22Rv1 (cell line): ENCODE measurements around the gene ATRNL1.

ENCODE experiments used
- H3K27ac ChIP-seq: fragments of 450-650 bp; 2 replicates; pipeline ENCODE4 v1.5.1; 2017
- ZFX ChIP-seq: fragments of 450-650 bp; IDR thresholded peaks from 2 replicates; pipeline ENCODE4 v1.6.1; 2017; ENCODE audit warnings: antibody characterized with exemption, borderline replicate concordance
- TF ChIP-seq, protein P1 (sequence below): fragments of 450-650 bp; IDR thresholded peaks from 2 replicates; pipeline ENCODE4 v1.5.1; 2017; ENCODE audit warnings: mild to moderate bottlenecking

Gene ATRNL1

DNA sequence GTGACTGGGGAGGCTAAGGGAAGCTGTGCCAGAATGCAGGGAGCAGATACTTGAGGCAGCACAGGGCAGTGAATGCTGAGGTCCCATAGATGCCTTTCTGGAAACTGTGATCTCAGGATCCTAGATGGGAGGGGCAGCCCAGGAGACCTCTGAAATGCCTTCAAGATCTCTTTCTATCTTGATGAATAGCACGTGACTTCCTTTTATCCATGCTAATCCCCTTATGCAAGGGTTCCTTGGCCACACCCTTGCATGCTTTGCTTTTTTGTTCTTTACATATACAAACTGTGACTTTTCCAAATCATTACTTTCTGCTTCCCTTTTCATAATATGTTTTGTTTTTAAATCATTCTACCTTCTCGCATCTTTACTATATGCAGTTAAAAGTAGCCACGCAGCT is 14.7 kb downstream of the ATRNL1 start:
- TF ChIP-seq, protein P1, sequence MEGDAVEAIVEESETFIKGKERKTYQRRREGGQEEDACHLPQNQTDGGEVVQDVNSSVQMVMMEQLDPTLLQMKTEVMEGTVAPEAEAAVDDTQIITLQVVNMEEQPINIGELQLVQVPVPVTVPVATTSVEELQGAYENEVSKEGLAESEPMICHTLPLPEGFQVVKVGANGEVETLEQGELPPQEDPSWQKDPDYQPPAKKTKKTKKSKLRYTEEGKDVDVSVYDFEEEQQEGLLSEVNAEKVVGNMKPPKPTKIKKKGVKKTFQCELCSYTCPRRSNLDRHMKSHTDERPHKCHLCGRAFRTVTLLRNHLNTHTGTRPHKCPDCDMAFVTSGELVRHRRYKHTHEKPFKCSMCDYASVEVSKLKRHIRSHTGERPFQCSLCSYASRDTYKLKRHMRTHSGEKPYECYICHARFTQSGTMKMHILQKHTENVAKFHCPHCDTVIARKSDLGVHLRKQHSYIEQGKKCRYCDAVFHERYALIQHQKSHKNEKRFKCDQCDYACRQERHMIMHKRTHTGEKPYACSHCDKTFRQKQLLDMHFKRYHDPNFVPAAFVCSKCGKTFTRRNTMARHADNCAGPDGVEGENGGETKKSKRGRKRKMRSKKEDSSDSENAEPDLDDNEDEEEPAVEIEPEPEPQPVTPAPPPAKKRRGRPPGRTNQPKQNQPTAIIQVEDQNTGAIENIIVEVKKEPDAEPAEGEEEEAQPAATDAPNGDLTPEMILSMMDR: no peak
- no peak for TF ChIP-seq ZFX
- H3K27ac ChIP-seq: no peak overlapping the region

DNA sequence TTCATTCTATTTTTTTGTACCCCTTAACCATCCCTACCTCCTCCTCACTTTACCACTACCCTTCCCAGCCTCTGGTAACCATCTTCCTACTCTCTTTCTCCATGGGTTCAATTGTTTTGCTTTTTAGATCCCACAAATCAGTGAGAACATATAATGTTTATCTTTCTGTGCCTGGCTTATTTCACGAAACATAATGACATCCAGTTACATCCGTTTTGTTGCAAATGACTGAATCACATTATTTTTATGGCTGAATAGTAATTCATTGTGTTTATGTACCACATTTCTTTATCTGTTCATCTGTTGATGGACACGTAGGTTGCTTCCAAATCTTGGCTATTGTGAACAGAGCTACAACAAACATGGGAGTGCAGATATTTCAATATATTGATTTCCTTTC is 24.1 kb downstream of the ATRNL1 start:
- no peak overlapping the region for H3K27ac ChIP-seq
- TF ChIP-seq, protein P1: no peak
- no peak for TF ChIP-seq ZFX

DNA sequence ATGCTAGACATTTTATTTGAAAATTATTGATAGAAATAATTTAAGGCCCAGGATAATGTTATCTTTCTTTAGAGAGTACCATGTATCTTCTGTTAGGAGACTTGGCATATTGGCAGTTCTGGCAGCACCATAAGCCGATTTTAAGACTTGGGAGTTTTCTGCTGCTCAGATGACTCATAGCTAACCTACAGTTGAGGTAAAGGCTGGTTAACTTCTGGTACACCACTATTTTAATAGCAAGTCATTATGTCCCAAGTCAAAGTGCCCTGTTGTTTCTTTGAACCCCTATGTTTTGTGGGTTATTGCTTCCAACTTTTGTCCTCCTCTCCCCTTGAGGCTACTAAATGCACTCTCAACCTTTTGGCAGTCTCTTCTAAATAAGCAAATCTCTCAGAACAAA is 25.2 kb downstream of the ATRNL1 start:
- no peak for TF ChIP-seq ZFX
- TF ChIP-seq, protein P1: no peak
- H3K27ac ChIP-seq: no peak overlapping the region

DNA sequence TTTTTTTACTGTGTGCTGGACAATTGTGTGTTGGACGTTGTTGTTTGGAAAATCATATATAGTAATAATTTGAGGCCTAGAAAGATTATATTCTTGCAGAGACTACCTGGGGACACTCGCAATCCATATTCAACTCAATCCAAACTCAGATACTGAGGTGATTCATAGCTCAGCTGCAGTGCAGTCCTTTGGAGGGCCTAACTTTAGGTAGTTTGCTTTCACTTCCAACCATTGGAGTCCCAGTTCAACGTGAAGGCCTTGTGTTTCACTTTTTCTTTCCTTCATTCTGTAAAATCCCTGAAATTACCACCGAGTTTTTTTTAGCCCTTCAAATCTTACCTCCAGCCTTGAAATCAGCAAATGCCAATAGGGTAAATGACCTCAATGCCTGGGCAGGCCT is 32.3 kb downstream of the ATRNL1 start:
- TF ChIP-seq, protein P1: no peak
- TF ChIP-seq ZFX: no peak
- H3K27ac ChIP-seq: no peak overlapping the region

DNA sequence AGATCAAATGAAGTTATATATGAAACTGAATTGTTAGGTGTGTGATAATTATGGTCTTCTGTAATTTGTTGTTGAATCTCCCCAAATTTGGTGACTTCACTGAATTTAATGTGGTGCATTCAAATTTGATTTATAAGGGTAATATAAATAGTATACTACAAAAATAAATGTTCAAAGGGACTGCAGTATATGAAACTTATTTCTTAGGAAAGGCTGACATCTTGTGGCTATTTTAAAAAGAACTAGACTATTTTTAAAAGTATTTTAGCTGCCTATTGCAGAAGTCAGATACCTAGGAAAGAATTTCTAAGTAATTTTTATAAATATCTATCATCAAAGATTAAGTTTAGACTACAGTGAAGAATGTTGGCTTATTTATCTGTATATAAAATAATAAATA is 36.6 kb downstream of the ATRNL1 start:
- H3K27ac ChIP-seq: no peak overlapping the region
- TF ChIP-seq, protein P1: peak; percentile 49
- TF ChIP-seq ZFX: no peak

DNA sequence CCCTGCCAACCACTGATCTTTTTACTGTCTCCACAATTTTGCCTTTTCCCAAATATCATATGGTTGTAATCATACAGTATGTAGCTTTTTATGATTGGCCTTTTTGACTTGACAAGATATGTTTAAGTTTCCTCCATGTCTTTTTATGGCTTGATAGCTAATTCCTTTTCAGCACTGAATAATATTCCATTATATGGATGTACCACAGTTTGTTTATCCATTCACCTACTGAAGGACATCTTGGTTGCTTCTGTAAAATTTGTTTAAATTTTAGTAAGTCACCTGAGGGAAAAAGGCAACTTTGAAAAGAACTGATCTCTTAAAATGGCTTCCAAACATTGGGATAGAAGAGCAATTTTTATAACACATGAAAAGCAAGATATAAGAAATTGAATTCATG is 43.5 kb downstream of the ATRNL1 start:
- H3K27ac ChIP-seq: no peak overlapping the region
- no peak for TF ChIP-seq ZFX
- TF ChIP-seq, protein P1: no peak

DNA sequence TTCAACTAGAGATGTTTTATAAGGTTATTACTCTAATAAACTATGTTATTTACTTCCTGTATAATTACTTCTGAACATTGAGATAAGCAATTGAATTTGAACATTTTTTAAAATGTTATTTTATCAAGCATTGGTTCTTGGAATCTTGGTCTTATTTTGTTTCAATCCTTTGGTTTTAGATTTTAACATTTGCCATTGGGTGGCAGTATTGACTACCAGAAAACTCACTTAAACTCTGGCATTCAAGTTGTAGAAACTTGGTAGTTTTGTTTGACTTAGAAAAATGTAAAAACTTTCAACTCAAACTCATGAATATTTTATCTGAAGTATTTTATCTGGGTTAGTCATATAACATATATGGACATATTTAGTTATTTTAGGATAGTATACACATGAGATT is 48.1 kb downstream of the ATRNL1 start:
- H3K27ac ChIP-seq: no peak overlapping the region
- no peak for TF ChIP-seq ZFX
- TF ChIP-seq, protein P1: peak; percentile 74
